C4-2B (cell line): Measurements from ENCODE around the gene RBBP7.

Source experiments
- H3K27ac ChIP-seq: fragments of 450-650 bp; 2 replicates; pipeline ENCODE4 v1.5.1; 2017
- ZFX ChIP-seq: fragments of 450-650 bp; IDR thresholded peaks from 2 replicates; pipeline ENCODE4 v1.6.1; 2017
- TF ChIP-seq, protein P1 (sequence below): fragments of 450-650 bp; conservative IDR thresholded peaks from 2 replicates; pipeline ENCODE4 v1.5.1; 2017; ENCODE audit warnings: mild to moderate bottlenecking

The RBBP7 gene

DNA sequence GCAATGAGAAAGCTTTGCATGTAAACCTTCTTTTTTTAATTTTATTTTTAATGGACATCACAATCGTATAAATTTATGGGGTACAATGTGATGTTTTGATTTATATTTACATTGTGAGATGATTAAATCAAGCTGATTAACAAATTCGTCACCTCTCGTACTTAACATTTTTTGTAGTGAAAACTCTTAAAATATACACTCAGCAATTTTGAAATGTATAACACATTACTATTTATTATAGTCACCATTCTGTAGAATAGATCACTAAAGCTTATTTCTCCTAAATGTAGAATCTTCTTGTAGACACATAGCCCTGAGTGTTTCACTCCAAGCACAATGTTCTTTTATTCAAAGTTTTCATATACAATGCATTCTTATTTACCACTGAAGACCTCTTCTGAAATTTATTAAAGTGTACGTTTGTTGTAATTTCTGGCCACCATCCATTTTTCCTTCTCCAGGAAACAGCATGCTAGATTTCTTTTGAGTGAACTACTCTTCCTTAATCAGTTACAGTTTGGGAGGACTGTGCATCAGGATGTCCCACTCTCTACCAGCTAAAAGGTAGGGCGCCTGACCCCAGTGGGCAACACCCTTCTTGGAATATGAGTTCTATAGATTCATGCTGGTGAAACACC lies 4.4 kb upstream of the RBBP7 start:
- H3K27ac ChIP-seq = no peak overlapping the region
- TF ChIP-seq ZFX = no peak
- TF ChIP-seq, protein P1, sequence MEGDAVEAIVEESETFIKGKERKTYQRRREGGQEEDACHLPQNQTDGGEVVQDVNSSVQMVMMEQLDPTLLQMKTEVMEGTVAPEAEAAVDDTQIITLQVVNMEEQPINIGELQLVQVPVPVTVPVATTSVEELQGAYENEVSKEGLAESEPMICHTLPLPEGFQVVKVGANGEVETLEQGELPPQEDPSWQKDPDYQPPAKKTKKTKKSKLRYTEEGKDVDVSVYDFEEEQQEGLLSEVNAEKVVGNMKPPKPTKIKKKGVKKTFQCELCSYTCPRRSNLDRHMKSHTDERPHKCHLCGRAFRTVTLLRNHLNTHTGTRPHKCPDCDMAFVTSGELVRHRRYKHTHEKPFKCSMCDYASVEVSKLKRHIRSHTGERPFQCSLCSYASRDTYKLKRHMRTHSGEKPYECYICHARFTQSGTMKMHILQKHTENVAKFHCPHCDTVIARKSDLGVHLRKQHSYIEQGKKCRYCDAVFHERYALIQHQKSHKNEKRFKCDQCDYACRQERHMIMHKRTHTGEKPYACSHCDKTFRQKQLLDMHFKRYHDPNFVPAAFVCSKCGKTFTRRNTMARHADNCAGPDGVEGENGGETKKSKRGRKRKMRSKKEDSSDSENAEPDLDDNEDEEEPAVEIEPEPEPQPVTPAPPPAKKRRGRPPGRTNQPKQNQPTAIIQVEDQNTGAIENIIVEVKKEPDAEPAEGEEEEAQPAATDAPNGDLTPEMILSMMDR = no peak

DNA sequence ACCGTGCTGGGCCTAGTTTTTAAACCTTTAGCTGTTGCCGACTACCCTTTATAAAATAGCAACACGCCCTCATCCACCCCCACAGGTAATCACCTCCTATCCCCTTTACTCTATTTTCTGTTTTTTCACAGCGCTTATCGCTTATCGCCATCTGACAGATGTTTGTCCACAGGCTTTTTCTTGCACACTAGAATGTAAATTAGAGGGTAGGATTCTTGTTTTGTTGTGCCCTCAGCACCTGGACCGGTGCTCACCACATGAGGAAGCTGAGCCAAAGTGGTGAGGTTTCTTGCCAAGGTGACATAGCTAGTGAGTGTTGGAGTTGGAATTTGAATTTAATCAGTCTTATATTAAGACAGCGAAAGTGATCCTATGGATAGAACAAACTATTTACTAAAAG lies 2.9 kb upstream of the RBBP7 start:
- H3K27ac ChIP-seq = no peak overlapping the region
- TF ChIP-seq, protein P1 = no peak
- no peak for TF ChIP-seq ZFX

DNA sequence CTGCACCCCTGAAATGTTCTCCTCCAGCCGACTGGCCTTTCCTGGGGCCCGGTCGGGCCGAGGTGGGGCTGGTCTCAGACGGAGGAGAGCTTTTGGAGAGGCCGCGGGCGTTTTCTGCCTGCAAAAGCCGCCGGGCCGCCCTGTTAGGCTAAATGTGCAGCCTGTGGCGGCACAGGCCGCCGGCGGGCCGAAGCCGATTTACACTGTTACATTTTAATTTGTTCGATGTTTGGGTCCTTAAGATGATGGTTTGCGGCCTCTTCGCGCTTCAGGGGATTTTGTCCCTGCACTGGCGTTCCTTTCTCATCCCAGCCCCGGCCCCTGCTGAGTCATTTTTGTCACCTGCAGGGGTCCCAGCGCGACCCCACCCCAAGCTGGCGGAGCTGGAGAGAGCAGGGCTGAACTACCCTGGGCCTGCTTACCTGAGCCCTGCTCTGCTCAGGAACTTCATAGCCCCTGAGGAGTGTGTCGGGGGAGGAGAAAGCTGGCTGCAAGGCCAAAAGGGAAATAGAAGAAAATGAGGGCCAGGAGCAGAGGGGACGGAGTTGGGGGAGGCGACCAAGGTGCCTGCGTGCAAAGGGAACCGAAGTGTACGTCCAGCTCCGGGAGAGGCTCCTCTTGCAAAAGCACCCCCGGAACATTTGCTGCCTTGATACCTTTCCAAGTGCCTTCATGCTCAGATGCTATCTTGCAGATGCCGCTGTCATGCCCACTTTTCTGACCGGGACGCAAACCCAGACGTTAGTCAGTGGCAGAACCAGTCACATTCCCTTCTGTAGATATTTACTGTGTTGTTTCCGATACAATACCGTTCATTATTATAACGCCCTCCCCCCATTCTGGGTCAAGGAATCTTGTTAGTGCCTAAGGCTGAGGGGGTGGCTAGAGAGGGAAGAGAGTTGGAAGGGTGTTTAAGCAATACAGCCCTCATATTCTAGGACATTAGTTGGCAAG lies 977 bp upstream of the RBBP7 start:
- peak overlapping the region; percentile 92 for H3K27ac ChIP-seq
- TF ChIP-seq, protein P1 = no peak
- peak; percentile 61; the same call in 1 of the 2 replicates for TF ChIP-seq ZFX

DNA sequence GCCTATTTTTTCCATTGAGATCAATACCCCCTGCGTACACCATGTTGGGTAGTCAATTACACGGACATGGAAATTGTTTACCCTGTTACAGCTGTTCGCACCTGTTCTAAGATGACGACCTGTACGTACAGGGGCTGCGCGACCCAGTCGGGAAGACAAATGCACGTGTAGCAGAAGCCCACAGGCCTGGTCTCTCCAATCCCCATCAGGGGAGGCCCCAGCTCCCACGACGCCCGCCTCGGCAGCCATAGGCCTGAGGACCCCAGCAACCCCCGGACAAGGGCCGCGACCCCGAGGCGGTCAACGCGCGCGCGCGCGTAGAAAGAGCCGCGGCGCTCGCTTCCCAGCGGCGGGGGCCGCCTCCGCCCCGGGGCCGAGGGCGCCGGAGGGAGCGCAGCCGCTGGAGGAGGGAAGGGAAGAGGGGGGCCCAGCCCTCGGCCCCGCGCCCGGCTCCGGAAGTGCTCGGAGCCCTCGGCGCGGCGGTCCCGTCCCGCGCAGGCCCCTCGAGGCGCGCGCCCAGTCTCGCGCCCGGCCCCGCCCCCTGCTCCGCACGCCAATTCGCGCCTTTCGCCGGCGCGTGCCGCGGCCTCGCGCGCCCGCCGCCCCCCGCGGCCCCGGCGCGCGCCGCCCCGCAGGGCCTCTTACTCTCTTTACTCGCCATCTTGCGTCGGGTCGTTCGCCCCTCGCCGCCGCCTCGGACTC lies 618 bp downstream of the RBBP7 start:
- peak; percentile 47 for TF ChIP-seq ZFX
- TF ChIP-seq, protein P1 = no peak

DNA sequence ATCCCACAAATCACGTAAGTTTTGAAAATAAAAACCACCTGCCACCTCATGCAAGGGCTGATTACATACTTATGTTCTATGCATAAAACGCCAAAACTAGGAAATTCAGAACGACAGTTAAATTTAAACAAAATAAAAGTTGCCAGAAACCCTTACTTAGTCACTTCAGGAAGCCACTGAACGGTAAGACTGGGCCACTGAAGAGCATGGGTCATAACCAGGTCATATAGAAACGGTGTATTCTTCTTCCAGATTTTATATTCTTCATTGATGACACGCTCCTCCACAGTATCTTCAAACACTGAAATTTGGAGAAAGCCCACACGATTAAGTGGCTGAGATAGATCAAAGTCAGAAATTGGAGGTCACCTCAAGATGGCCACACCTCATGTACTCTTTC lies 1.2 kb downstream of the RBBP7 start:
- peak overlapping the region; percentile 92 for H3K27ac ChIP-seq
- TF ChIP-seq, protein P1 = no peak
- no peak for TF ChIP-seq ZFX

More for the DNA sequence above, 618 bp downstream of the RBBP7 start:
- peak overlapping the region; percentile 92 for H3K27ac ChIP-seq

DNA sequence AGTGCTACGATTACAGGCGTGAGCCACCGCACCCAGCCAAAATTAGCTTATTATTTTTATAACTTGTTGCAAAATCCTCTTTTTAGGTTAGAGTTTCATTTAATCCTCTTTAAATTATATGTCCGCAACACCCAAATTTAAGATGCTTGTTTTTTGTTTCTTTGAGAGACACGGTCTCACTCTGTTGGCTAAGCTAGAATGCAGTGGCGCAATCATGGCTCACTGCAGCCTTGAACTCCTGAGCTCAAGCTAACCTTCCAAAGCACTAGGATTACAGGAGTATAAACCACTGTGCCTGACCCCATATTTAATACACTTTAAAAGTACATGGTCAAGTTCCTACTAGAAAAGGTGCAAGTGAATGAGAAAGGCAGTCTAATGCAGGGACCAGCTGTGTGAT lies 2.2 kb downstream of the RBBP7 start:
- H3K27ac ChIP-seq = no peak overlapping the region
- no peak for TF ChIP-seq ZFX
- TF ChIP-seq, protein P1 = no peak
